G401 (cell line): ENCODE measurements around the gene NNAT. TPM values are rescaled to one million over a fixed set of nuclear protein-coding genes. Genes with fewer than 3 reads are reported as not detected.
A peak's percentile ranks its signal among the peaks of the same experiment; 100 is the strongest.

Experiments
- DNase-seq: peaks from one replicate; pipeline ENCODE4 v3.0.0-alpha.2; 2015; ENCODE audit warnings: low spot score
- in situ Hi-C: cut with HindIII; loops from 2 replicates; pipeline ENCODE4 v1.10.0; 2016; ENCODE audit warnings: low sequenced_read_pairs, mixed read lengths
- total RNA-seq: library from RNA; depleted of rRNA; stranded (reverse); fragments of >200 nt; shearing (Covaris generic); gene quantifications from 2 replicates; pipeline ENCODE4 v1.2.3, GENCODE V29; 2014

Gene NNAT
- total RNA-seq, 1 experiment from 2014 or later = not detected

DNA sequence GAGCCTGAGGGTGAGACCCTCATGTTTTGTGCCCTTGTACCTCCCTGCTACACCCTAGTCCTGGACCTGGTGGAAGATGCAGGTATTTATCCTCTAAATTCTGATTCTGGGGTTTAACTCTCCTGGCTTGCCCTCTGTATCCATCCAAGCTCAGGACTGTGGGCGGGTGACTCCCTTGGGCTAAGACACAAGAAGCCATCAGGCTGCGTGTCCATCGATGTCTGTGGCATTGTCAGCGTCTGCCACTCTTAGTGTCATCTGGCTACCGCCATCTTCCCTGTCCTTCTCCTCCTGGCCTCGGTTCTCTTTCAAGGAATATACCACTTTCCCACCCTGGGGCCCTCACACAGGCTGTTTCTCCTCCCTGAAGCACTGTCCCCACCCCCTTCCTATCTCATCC is 35.5 kb downstream of the NNAT start:
- no peak for DNase-seq
- in situ Hi-C loops = no loop called here

DNA sequence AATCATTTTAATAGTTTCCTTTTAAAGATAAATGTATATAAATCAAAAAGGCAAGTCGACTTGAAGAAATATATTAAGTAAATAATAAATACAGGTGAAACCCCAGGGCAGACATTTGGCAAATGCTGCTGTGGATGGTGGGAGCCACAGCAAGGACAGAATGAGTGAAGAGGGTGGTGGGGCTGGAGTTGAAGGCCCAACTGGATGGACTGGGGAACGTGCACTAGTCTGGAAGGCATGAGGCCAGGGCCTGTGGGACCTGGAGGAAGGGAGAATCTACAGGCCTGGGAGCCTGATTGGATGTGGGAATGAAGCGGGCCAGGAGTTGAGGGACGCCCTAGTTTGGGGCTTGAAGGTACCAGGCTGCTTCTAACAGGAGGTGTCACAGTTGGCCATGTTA is 37.3 kb downstream of the NNAT start:
- in situ Hi-C loops = no loop called here
- no peak for DNase-seq

DNA sequence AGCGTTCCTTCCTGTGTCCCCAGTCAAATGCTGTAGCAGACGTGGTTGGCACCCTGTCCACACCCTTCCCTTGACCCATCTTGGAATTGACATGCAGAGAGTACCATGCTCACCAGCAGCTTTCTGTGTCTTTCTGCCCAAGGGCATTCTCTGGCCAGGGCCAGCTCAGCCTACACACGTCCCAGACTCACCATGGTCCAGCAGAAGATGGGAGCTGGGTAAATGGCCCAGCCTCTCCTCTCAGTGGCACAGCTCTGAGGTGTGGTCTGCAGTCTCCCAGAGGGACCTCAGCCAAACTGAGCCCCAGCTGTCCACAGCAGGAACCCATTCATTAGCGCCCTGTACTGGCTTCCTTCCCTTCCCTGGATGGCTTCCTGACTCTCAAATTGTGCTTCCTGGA is 37.7 kb downstream of the NNAT start:
- in situ Hi-C loops = no loop called here
- DNase-seq = no peak

DNA sequence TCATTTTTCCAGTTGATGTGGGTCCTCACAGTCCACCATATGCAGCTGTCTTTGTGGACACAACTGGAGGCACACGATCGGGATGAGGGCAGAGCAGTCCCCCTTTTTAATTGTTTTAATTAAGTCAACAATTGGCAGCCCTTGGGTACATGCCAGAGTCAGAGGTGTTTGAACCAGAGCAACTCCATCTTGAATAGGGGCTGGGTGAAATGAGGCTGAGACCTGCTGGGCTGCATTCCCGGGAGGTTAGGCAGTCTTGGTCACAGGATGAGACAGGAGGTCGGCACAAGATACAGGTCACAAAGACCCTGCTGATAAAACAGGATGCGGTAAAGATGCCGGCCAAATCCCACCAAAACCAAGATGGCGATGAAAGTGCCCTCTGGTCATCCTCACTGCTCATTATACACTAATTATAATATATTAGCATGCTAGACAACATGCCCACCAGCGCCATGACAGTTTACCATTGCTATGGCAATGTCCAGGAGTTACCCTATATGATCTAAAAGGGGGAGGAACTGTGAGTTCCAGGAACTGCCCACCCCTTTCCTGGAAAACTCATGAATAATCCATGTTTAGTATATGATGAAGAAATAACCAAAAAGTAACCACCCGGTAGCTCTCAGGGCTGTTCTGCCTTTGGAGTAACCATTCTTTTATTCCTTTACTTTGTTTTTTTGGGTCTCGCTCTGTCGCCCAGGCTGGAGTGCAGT is 38.4 kb downstream of the NNAT start:
- DNase-seq = no peak
- in situ Hi-C loops = no loop called here

DNA sequence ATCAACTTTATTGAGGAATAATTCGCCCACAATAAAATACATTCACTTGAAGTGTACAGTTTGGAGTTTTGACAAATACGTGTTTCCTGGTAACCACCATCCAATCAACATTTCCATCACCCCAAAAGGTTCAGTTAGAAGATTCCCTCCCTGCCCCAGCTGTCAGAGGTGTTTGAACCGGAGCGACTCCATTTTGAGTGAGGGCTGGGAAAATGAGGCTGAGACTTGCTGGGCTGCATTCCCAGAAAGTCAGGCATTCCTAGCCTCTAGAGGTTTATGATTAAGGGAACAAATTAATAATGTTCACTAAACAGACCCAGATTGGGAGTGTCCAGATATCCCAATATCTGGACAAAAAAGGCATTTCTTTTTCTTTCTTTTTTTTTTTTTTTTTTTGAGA is 39.6 kb downstream of the NNAT start:
- no peak for DNase-seq
- in situ Hi-C loops = no loop called here

DNA sequence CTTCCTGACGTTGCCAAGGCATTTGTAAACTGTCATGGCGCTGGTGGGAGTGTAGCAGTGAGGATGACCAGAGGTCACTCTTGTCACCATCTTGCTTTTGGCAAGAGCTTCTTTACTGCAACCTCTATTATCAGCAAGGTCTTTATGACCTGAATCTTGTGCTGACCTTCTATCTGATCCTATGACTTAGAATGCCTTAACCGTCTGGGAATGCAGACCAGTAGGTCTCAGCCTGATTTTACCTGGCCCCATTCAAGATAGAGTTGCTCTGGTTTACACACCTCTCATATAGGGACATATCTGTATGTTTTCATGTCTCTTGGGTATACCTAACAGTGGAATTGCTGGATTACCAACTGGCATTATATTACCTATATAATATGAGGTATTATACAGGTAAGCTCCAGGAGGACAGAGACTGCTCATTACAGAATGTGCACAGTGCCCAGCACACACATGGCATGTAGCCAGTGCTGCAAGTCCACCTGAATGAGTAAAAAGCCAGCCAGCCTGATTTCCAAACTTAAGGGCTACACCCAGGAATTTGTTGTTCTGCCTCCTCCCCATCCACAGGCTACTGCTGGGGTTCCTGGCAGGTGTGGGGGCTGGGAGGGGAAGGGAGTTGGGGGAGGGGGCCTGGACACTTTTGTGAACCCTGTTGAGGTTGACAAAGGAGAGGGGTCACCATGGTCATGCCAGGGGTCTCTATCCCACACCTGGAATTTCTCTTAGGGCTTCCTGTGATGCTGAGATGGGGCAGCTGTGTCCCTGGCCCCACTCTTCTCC is 41.8 kb downstream of the NNAT start:
- in situ Hi-C loops = no loop called here
- no peak for DNase-seq

DNA sequence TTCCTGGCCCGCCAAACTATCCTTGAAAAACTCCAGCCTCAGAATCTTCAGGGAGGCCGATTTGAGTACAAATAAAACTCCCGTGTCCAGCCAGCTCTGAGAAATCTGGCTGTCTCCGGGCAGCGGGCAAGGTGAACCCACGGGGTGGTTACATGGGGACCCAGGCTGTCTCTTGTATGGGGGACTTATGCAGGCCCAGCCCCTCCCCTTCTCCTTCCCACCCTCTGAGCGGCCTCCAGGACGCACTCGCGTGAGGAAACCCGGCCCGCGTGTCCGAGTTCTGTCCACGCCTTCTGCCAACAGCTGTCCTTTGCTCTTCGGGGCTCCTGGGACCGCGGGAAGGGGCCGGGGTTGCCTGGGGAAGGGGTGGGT is 43.0 kb downstream of the NNAT start:
- in situ Hi-C loops = no loop called here
- DNase-seq = no peak

DNA sequence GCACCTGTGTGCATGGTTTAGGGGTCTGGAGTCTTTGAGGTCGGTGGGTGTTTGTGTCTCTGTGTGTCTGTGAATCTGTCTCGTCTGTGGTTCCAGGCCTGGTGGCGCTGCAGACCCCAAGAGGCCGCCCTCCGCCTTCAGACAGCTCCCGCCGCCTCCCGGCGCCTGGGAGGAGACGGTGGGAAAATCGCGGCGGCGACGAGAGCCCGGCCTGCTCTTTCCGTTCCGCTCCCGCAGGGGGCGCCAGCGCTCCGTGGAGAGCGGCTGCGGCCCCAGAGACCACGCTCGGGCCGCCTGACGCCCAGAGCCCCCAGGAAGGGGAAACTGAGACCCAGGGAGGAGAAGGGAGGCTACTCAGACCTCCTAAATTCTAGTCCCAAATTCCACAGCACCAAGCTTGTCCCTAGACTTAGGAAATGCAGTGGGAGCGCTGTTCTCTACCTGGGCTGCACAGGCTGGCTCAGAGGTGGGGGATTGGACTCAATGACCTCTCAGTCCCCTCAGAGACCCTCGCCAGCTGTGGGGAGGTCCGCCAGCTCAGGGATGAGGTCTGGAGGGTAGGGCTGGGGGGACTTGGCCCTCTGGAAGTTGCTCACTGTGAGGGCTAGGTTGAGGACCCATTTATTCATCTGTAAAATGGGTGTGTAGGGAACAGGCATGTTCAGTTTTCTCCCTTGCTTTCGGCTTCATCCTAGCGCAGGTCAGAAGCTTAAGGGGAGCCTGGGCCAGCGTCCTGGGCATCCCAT is 43.5 kb downstream of the NNAT start:
- in situ Hi-C loops = no loop called here
- DNase-seq = peak; percentile 6

DNA sequence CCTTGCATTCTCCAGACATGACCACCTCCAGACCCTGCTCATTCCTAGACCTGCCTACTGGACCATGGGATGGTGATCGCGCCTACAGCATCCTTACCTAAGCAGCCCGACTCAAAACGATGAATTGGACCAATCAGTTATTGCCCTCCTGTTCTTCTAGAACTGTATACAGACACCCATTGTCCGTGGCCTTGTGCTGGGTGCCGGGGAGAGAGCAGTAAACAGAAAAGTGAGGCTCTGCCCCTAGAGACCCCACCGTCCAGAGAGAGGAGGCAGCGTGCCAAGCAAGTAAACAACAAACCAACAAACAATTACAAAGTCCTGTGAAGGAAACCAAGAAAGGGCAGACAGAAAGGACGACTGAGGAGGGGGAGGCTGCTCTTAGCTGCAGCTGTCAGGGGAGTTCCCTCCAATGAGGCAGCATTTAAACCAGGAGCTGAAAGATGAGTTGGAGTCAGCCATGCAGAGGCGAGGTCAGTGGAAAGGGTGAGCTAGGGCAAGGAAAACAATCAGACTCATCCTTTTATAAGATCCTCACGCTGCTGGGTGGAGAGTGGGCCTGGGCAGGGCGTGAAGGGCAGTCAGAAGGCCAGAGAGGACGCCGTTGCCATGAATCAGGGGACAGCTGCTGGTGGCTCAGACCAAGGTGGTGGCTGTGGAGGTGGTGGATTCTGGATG is 44.2 kb downstream of the NNAT start:
- in situ Hi-C loops = no loop called here

DNA sequence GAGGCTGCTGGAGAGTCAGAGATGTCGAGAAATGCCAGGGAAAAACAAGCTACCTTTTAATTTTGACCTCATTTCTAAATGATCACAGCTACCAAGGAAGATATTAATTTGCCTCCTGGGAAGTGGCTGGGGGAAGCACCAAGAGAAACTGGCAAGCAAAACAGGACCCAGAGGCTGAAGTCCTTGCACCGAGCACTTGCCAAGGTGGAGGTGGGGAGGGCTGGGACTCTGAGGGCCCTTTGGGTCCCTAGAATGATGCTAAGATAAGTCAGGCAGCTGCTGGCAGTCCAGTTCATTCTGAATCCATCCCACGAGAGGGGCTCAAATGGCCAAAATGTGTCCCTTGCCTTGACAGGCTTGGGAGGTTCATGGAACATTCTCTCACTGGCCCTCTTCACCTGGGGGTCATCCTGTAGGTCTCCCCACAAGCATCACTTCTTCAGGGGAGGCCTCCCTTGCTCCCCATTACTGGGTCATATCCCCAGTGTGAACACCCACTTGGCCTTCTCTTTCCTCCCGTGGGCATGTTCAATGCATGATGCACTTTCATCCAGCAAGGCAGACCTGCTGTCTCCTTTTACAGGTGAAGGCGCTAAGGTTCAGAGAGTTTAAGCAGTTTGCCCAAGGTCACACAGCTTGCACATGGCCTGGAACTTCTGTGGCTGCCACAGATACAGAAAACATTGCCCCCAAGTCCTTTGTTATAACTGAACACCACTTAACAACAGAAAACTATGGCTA is 45.7 kb downstream of the NNAT start:
- DNase-seq = no peak
- in situ Hi-C loops = no loop called here

More for the DNA sequence above, 44.2 kb downstream of the NNAT start:
- no peak for DNase-seq

DNA sequence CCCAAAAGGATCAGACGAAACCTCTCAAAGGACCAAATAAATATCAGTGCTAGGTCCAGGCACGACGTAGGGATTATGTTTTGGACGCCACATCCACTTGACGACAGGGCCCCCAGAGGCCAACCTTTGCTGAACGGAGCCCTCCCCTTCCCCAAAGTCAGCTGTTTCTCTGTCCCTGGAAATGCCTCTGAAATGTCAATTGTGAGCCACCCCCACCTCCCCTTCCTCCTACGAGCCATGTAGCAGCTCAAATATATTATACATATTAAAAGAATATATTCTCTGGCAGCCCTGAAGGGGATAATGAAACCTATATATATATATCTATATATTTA is 46.2 kb downstream of the NNAT start:
- in situ Hi-C loops = no loop called here
- DNase-seq = no peak

DNA sequence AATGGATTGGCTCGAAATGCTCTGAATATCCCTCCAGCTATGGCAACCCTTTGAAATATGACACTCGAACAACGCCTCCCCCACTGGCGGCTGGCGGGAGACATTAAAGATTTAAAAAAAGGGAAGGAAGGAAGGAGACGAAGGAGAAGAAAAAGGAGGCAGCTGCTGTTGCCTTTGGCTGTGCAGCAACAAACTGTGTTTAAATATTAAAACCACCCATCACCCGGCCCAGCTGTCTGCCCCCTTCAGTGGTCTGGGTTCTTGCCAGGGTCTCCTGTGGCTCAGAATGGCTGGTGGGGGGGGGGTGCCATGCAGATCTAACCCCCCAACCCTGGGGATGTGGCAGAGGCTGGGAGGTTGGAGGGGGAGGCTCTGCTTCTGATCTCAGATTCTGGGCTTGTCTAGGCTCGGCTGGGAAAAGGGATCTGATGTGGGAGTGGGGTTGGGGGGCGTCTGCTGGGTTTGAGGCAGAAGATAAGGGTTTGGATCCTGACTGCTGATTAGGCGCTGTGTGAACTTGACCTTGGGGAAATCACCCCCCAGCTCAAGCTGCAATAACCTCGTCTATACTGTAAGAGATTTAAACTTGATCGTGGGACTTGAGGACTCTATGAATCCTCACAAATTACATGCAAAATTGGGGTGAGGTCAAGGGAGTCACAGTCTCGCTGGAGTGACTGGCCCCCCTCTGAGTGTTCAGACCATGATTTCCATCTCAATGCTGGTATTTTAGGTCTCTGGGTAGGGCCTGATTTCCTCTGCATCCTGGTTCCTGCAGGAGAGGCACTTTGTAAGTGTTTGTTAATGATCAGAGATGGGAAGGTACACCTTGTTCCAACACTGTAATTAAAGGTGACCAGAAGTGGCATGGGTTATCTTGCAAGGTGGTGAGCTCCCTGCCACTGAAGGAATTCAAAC is 46.9 kb downstream of the NNAT start:
- in situ Hi-C loops = no loop called here
- DNase-seq = no peak

DNA sequence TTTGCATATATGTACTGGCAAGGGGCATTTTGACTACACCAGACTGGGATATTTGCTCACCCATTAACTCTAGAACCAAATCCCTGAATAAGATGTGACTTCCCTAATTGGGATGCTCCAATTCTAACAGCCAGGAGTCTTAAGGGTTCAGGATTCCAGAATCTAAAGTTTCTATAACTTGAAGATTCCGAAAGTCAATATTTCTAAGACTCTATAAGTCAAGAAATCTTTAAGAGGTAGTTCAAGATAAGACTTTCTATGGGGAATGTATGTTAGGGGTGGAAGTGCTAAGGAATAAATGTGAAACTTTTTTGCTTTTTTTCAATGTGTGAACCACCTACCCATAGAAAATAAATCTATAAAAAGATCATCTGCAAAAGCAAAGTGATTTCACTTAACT is 49.4 kb downstream of the NNAT start:
- in situ Hi-C loops = no loop called here
- no peak for DNase-seq

DNA sequence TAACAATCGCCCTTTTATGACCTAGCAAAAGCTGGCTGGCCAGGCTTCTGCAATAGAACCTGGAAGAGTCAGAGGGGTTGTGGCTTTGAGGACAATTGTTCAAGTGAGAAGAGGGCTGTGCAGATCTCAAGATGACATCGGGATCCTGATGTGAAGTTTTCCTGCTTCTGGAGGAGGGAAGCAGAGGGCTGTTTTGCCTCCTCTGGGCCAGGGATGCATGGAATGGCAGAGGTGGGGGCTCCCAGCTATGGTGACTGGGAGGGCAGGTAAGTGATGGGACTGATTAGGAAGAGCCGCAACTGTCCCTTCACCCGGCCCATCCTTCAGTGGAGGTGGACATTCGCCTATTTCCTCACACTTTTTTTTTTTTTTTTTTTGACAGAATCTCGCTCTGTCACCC is 50.0 kb downstream of the NNAT start:
- in situ Hi-C loops = no loop called here
- no peak for DNase-seq
